ENCODE data around the gene RBM34. TPM values are rescaled to one million over a fixed set of nuclear protein-coding genes. Genes with fewer than 3 reads are reported as not detected.

Gene RBM34
- total RNA-seq: 10 to 100 TPM; 42.9 to 54.0 (median 52.2) TPM

- no peaks in the 10 kb centered on the region for H3K4me1 ChIP-seq
- no peaks in the 10 kb centered on the region for H3K9me3 ChIP-seq
- TF ChIP-seq CTCF (IDR thresholded peaks at IDR 0.05) (peak in 1 of 3 donors; percentile 47), POLR2A (IDR thresholded peaks at IDR 0.05) (peak; percentile 99), POLR2AphosphoS5 (IDR thresholded peaks at IDR 0.05) (peak; percentile 97 to 99 (median 97))
- peak within 1 kb of the TSS; percentile 75 to 90 (median 76) for H3K4me3 ChIP-seq
- no peaks in the 10 kb centered on the region for H3K36me3 ChIP-seq
- peak; percentile 82 to 90 for DNase-seq (ENCODE audit: low spot score in 2 of 2)
- intact Hi-C loops (cut with DNase I; ENCODE audit: low total_unique reads): no loop called here
- H3K27me3 ChIP-seq: no peaks in the 10 kb centered on the region
- peak within 1 kb of the TSS; percentile 94 to 96 for H3K27ac ChIP-seq
These were observed at the start of gene RBM34 for GRCh38 chr1:235160957-235161684. Gene RBM34 (minus strand): TSS chr1:235161250. CDS start chr1:235161226, 24 bp downstream.

GRCh38 chr1:235207209-235207565, 46.1 kb upstream of the RBM34 start:
- H3K36me3 ChIP-seq: peaks cover 8% of the 10 kb centered on the region

GRCh38 chr1:235206533-235207208, 45.6 kb upstream of the RBM34 start:
- peaks cover 8% of the 10 kb centered on the region for H3K36me3 ChIP-seq
- no peak overlapping the region for H3K27ac ChIP-seq
- intact Hi-C loops (cut with DNase I; ENCODE audit: low total_unique reads): no loop called here
- H3K4me3 ChIP-seq: no peak overlapping the region
- no peak for DNase-seq (ENCODE audit: low spot score in 2 of 2)
- H3K4me1 ChIP-seq: no peaks in the 10 kb centered on the region
- H3K9me3 ChIP-seq: no peaks in the 10 kb centered on the region
- no peaks in the 10 kb centered on the region for H3K27me3 ChIP-seq
- TF ChIP-seq CTCF (IDR thresholded peaks at IDR 0.05): no peak
- no peak for TF ChIP-seq POLR2A (IDR thresholded peaks at IDR 0.05)
- TF ChIP-seq POLR2AphosphoS5 (IDR thresholded peaks at IDR 0.05): no peak

More at GRCh38 chr1:235207209-235207565, 46.1 kb upstream of the RBM34 start:
- no peaks in the 10 kb centered on the region for H3K4me1 ChIP-seq
- no peaks in the 10 kb centered on the region for H3K27me3 ChIP-seq
- no peak for DNase-seq (ENCODE audit: low spot score in 2 of 2)
- TF ChIP-seq POLR2A (IDR thresholded peaks at IDR 0.05): no peak
- TF ChIP-seq POLR2AphosphoS5 (IDR thresholded peaks at IDR 0.05): no peak
- TF ChIP-seq CTCF (IDR thresholded peaks at IDR 0.05): no peak
- intact Hi-C loops (cut with DNase I; ENCODE audit: low total_unique reads): no loop called here
- H3K9me3 ChIP-seq: no peaks in the 10 kb centered on the region
- H3K4me3 ChIP-seq: no peak overlapping the region
- H3K27ac ChIP-seq: no peak overlapping the region

- Histone ChIP-seq H3K36me3 (peaks cover 8% of the 10 kb centered on the region), H3K27ac (no peak overlapping the region)
These were observed 44.6 kb upstream of the RBM34 start for GRCh38 chr1:235205687-235206086.

More at GRCh38 chr1:235205687-235206086, 44.6 kb upstream of the RBM34 start:
- Histone ChIP-seq H3K4me1 (no peaks in the 10 kb centered on the region), H3K9me3 (no peaks in the 10 kb centered on the region), H3K4me3 (no peak overlapping the region), H3K27me3 (no peaks in the 10 kb centered on the region)
- no peak for DNase-seq (ENCODE audit: low spot score in 2 of 2)
- TF ChIP-seq POLR2AphosphoS5 (IDR thresholded peaks at IDR 0.05) (no peak), CTCF (IDR thresholded peaks at IDR 0.05) (no peak), POLR2A (IDR thresholded peaks at IDR 0.05) (no peak)
- intact Hi-C loops (cut with DNase I; ENCODE audit: low total_unique reads): no loop called here
